ENCODE measurements around the gene CRIP2. TPM values are rescaled to one million over a fixed set of nuclear protein-coding genes. Genes with fewer than 3 reads are reported as not detected.

Gene CRIP2
- total and polyA plus RNA-seq, 2 of the 8 experiments (the other 6 are each of a cell fraction or from before 2014, with no cell fraction given) = 4.2 to 13.5 TPM

DNA sequence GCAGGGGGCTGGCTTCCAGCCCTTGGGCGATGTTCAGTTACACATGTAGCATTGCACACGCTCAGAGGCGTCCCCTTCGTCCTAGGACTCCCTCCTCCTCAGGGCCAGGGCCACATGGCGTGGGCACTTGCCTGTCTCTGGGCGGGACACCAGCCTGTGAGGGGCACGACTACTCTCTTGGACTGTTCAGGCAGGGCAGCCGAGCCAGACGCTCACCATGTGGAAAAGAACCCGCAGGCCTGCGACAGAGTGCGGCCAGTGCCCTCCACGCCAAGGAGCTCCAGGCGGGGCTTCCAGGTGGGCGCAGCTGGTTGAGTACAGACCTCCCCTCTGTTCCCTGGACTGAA, 34.1 kb upstream of the CRIP2 start:
- H3K9me3 ChIP-seq (ENCODE audit: insufficient read depth in 2 of 2, low read depth in 1 of 2, low read length in 1 of 2) = no peaks in the 10 kb centered on the region
- H3K79me1 ChIP-seq (ENCODE audit: low read depth, low read length) = peaks cover 33% of the 10 kb centered on the region
- FAIRE-seq = no peak
- ChIA-PET CTCF (ENCODE audit: partially characterized antibody) (interaction anchor here (1.1 kb wide), 1 partner anchor 31 kb away, joined by 4 read pairs; no protein-coding TSS in a partner anchor), POLR2A (ENCODE audit: partially characterized antibody) (interaction anchor here (1.5 to 2.6 kb wide), 3 partner anchors 10 to 30 kb away, joined by 3 to 10 read pairs (median 3); no protein-coding TSS in a partner anchor)
- peaks cover 39 to 50% of the 10 kb centered on the region in 2 experiments for H4K20me1 ChIP-seq (replicated peaks in 1 of 2; ENCODE audit: control insufficient read depth in 1 of 2, insufficient read depth in 2 of 2, low read length in 2 of 2)
- H2BK5ac ChIP-seq (ENCODE audit: low read depth, low read length) = no peak overlapping the region
- no peak overlapping the region for H3K27ac ChIP-seq (ENCODE audit: low read depth, low read length)
- H3K79me2 ChIP-seq (ENCODE audit: control insufficient read depth in 1 of 2, insufficient read depth in 2 of 2, low read length in 2 of 2) = peaks cover 5 to 38% of the 10 kb centered on the region in 2 experiments
- WGBS, 2 experiments (ENCODE audit: extremely low coverage in 1 of 2, insufficient coverage in 1 of 2, insufficient read length in 1 of 2, insufficient replicate concordance in 2 of 2, low coverage in 1 of 2, low lambda C conversion rate in 2 of 2, missing lambda C conversion rate in 1 of 2) = 95% methylated on average over 15 of the region's 15 CpGs; no CpG with 5 or more reads in 1 of the 2 experiments
- no peak overlapping the region for H3K4me3 ChIP-seq (ENCODE audit: extremely low read depth in 1 of 4, insufficient read depth in 2 of 4, low read depth in 3 of 4, low read length in 4 of 4)
- H3K4me2 ChIP-seq (ENCODE audit: insufficient read depth in 1 of 2, low read depth in 2 of 2, low read length in 2 of 2) = no peak overlapping the region
- no peak overlapping the region for H3K14ac ChIP-seq (ENCODE audit: insufficient read length)
- H3K27me3 ChIP-seq (replicated peaks in 1 of 4; ENCODE audit: control insufficient read depth in 3 of 4, extremely low read depth in 1 of 4, insufficient read depth in 3 of 4, low read length in 3 of 4) = no peaks in the 10 kb centered on the region
- H4K91ac ChIP-seq (replicated peaks; ENCODE audit: insufficient read length, low read length) = no peak overlapping the region
- peaks cover 0 to 10% (median 2%) of the 10 kb centered on the region in 4 experiments; a peak in 4 of 8 replicates for H3K36me3 ChIP-seq (ENCODE audit: control insufficient read depth in 2 of 4, insufficient read depth in 4 of 4, low read length in 3 of 4)
- H2AK5ac ChIP-seq (ENCODE audit: low read depth, low read length) = no peak overlapping the region
- H2BK120ac ChIP-seq (replicated peaks; ENCODE audit: low read depth, low read length) = no peak overlapping the region
- DNase-seq (ENCODE audit: low read depth in 1 of 2, low spot score in 2 of 2) = no peak
- no peak overlapping the region for H3K4ac ChIP-seq (replicated peaks; ENCODE audit: insufficient read length, low read depth, low read length)
- H3K23me2 ChIP-seq (ENCODE audit: low read depth, low read length) = no peaks in the 10 kb centered on the region
- no peak overlapping the region for H2BK15ac ChIP-seq (ENCODE audit: low read length)
- H3K18ac ChIP-seq (ENCODE audit: extremely low read depth, low read length) = no peak overlapping the region
- H3K23ac ChIP-seq (ENCODE audit: insufficient read length) = no peak overlapping the region
- H4K5ac ChIP-seq (ENCODE audit: insufficient read length, low read depth, low read length) = no peak overlapping the region
- no peak overlapping the region for H2BK20ac ChIP-seq (ENCODE audit: low read length)
- H4K8ac ChIP-seq (ENCODE audit: extremely low read depth, insufficient read depth, low read length) = no peak overlapping the region; the same call in 1 of the 2 replicates
- no peak overlapping the region for H2AFZ ChIP-seq (ENCODE audit: low read length)
- peaks cover 0 to 3% (median 0%) of the 10 kb centered on the region in 4 experiments; a peak in 2 of 7 replicates for H3K4me1 ChIP-seq (replicated peaks in 1 of 4; ENCODE audit: control insufficient read depth in 3 of 4, insufficient read depth in 4 of 4, low read length in 3 of 4)
- no peak overlapping the region for H3K56ac ChIP-seq (replicated peaks; ENCODE audit: insufficient read length, low read depth, low read length)
- no peak overlapping the region for H3K9ac ChIP-seq (replicated peaks in 1 of 4; ENCODE audit: extremely low read depth in 1 of 4, low read depth in 3 of 4, low read length in 3 of 4)
- TF ChIP-seq CTBP2 (IDR thresholded peaks at IDR 0.05; ENCODE audit: borderline replicate concordance, insufficient read depth, insufficient read length, low read length) = no peak
- no peak for TF ChIP-seq TAF1 (IDR thresholded peaks at IDR 0.05; ENCODE audit: low read depth, low read length)
- no peak for TF ChIP-seq JUND (IDR thresholded peaks at IDR 0.05; ENCODE audit: low read length)
- TF ChIP-seq KDM4A (IDR thresholded peaks at IDR 0.05; ENCODE audit: low read depth, low read length, severe bottlenecking) = no peak
- TF ChIP-seq TAF7 (optimal IDR thresholded peaks at IDR 0.05; ENCODE audit: borderline replicate concordance, low read depth, low read length) = no peak
- TF ChIP-seq SIRT6 (IDR thresholded peaks at IDR 0.05; ENCODE audit: low read length) = no peak
- no peak for TF ChIP-seq PHF8 (conservative IDR thresholded peaks at IDR 0.05; ENCODE audit: low read depth, low read length)
- no peak for TF ChIP-seq POLR2AphosphoS5 (IDR thresholded peaks at IDR 0.05; ENCODE audit: low read depth, low read length)
- TF ChIP-seq SIX5 (IDR thresholded peaks at IDR 0.05; ENCODE audit: low read depth, low read length) = no peak
- TF ChIP-seq ATF2 (IDR thresholded peaks at IDR 0.05; ENCODE audit: low read length) = no peak
- no peak for TF ChIP-seq JUN (IDR thresholded peaks at IDR 0.05; ENCODE audit: low read depth, low read length)
- H2BK12ac ChIP-seq (ENCODE audit: low read depth, low read length) = no peak overlapping the region
